Body of pancreas (tissue), 4 donors: ENCODE data around the gene LYRM4.

ENCODE experiments used
- CTCF ChIP-seq, 7 experiments: fragments of 450-650 bp in 4 of 7; fragments of 200-600 bp in 3 of 7; sonication (generic) in 3 of 7; IDR thresholded peaks; one replicate each; pipeline ENCODE4 v1.5.1; 2016 to 2019; ENCODE audit warnings: antibody characterized with exemption in 7 of 7
- POLR2A ChIP-seq, 3 donors: fragments of 450-650 bp; IDR thresholded peaks; one replicate each; pipeline ENCODE4 v1.6.1; 2016; ENCODE audit warnings: antibody characterized with exemption in 3 of 3, mild to moderate bottlenecking in 2 of 3

- TF ChIP-seq CTCF (IDR thresholded peaks at IDR 0.05) (no peak), POLR2A (IDR thresholded peaks at IDR 0.05) (no peak)
Observed at GRCh38 chr6:5174244-5174643, 86.5 kb downstream of the LYRM4 start.
